Measurements from ENCODE around the gene EPB41. TPM values are rescaled to one million over a fixed set of nuclear protein-coding genes. Genes with fewer than 3 reads are reported as not detected.

The EPB41 gene
- total and polyA plus RNA-seq, 2 of the 4 experiments (the other 2 are of a cell fraction), result 4.6 to 10.0 TPM

GRCh38 chr1:28878796-28879195, 35.6 kb upstream of the EPB41 start (continued):
- no peak for TF ChIP-seq USF2 (IDR thresholded peaks at IDR 0.05; ENCODE audit: low read depth, low read length)
- no peak for TF ChIP-seq FOS (IDR thresholded peaks at IDR 0.05; ENCODE audit: low read depth, low read length)

GRCh38 chr1:28882009-28882628, 32.2 kb upstream of the EPB41 start:
- ATAC-seq (ENCODE audit: low read depth), result peak; percentile 70
- Histone ChIP-seq H3K14ac (replicated peaks; ENCODE audit: low read depth, low read length) (peak overlapping the region; percentile 45), H3K9ac (ENCODE audit: low read depth, low read length) (no peak overlapping the region), H2BK15ac (ENCODE audit: low read depth, low read length) (peak overlapping the region; percentile 46; the same call in 1 of the 3 replicates), H3K4me3 (ENCODE audit: insufficient read depth, low read depth, low read length) (no peak overlapping the region), H2BK120ac (ENCODE audit: low read depth, low read length) (peak overlapping the region; percentile 22), H2AFZ (replicated peaks; ENCODE audit: low read length, poor library complexity) (peak overlapping the region; percentile 92), H3K4ac (ENCODE audit: low read depth, low read length) (peak overlapping the region; percentile 48; the same call in 1 of the 2 replicates), H2AK9ac (replicated peaks; ENCODE audit: low read depth, low read length, poor library complexity) (peak overlapping the region; percentile 74), H3K4me1 (ENCODE audit: control insufficient read depth, insufficient read depth, low read length) (peaks cover 7% of the 10 kb centered on the region), H3K56ac (ENCODE audit: extremely low read depth, insufficient read depth, low read length) (no peak overlapping the region), H3K9me3 (ENCODE audit: control insufficient read depth, insufficient read depth, low read length) (no peaks in the 10 kb centered on the region), H3K23ac (ENCODE audit: low read depth, low read length) (no peak overlapping the region), H4K8ac (ENCODE audit: low read depth in 2 of 2, low read length in 2 of 2) (peak overlapping the region in 1 of 2 experiments; percentile 86; a peak in 2 of 4 replicates), H4K91ac (ENCODE audit: insufficient read depth, low read depth, low read length) (peak overlapping the region; percentile 40; the same call in 1 of the 2 replicates), H3K4me2 (ENCODE audit: low read depth, low read length) (no peak overlapping the region), H4K20me1 (ENCODE audit: insufficient read depth, low read length) (no peaks in the 10 kb centered on the region), H3K27me3 (ENCODE audit: control insufficient read depth, insufficient read depth, low read length) (no peaks in the 10 kb centered on the region), H3K79me1 (ENCODE audit: low read depth in 1 of 2, low read length in 2 of 2) (no peaks in the 10 kb centered on the region), H2AK5ac (ENCODE audit: low read depth, low read length) (peak overlapping the region; percentile 96), H3K36me3 (ENCODE audit: control insufficient read depth, insufficient read depth, low read length) (no peaks in the 10 kb centered on the region), H3K18ac (ENCODE audit: low read depth, low read length) (no peak overlapping the region), H3K9me1 (ENCODE audit: insufficient read depth, low read length) (peaks cover 10% of the 10 kb centered on the region; the same call in 1 of the 2 replicates), H4K5ac (ENCODE audit: low read depth, low read length) (no peak overlapping the region), H2BK5ac (ENCODE audit: low read depth, low read length, poor library complexity, severe bottlenecking) (no peak overlapping the region), H3K27ac (ENCODE audit: insufficient read depth, low read length) (no peak overlapping the region), H2BK20ac (ENCODE audit: low read depth, low read length) (peak overlapping the region; percentile 19; the same call in 1 of the 2 replicates)
- ChIA-PET POLR2A (ENCODE audit: unreplicated experiment) (no interaction called here), CTCF (interaction anchor here (0.6 to 4.7 kb wide), 18 partner anchors 17 to 327 kb away, joined by 3 to 133 read pairs (median 5); partner anchors contain the start of gene SRSF4)
- 7% methylated on average over 6 of the region's 13 CpGs; no CpG with 5 or more reads in 1 of the 2 experiments for WGBS, 2 experiments (ENCODE audit: extremely low coverage in 2 of 2, insufficient read length in 1 of 2)
- no TSS peak for BruUV-seq (replicated peaks)
- peak; percentile 81 for DNase-seq
- in situ Hi-C loops (cut with MboI; ENCODE audit: low sequenced_read_pairs) (loop anchor here (5.0 kb wide), 2 partner anchors 150 to 315 kb away; no protein-coding TSS in a partner anchor), intact Hi-C loops (cut with micrococcal nuclease) (loop anchor here (1.0 to 5.0 kb wide), 5 partner anchors 152 to 321 kb away; partner anchors contain the start of genes SRSF4 and TMEM200B), dilution Hi-C loops (cut with HindIII; ENCODE audit: low sequenced_read_pairs, unreplicated experiment) (no loop called here)
- TF ChIP-seq POLR2A (IDR thresholded peaks at IDR 0.05; ENCODE audit: low read depth, low read length) (peak; percentile 46), SMC3 (IDR thresholded peaks at IDR 0.05; ENCODE audit: low read depth, low read length) (peak; percentile 100), RFX5 (IDR thresholded peaks at IDR 0.05; ENCODE audit: low read depth, low read length) (peak; percentile 24; the same call in 1 of the 2 replicates), MAZ (IDR thresholded peaks at IDR 0.05; ENCODE audit: borderline replicate concordance, low read depth, low read length) (peak; percentile 66; the same call in 1 of the 2 replicates), BHLHE40 (IDR thresholded peaks at IDR 0.05; ENCODE audit: low read depth, low read length) (no peak), MXI1 (IDR thresholded peaks at IDR 0.05; ENCODE audit: borderline replicate concordance, low read depth, low read length) (no peak), MAFK (IDR thresholded peaks at IDR 0.05; ENCODE audit: low read depth, low read length) (no peak), RCOR1 (IDR thresholded peaks at IDR 0.05; ENCODE audit: insufficient replicate concordance, low read length) (peak; percentile 54), CEBPB (IDR thresholded peaks at IDR 0.05; ENCODE audit: low read depth, low read length) (no peak), CHD1 (IDR thresholded peaks at IDR 0.05; ENCODE audit: low read depth, low read length) (peak; percentile 79; the same call in 1 of the 2 replicates), ELK1 (IDR thresholded peaks at IDR 0.05; ENCODE audit: borderline replicate concordance, low read depth, low read length) (no peak), FOS (IDR thresholded peaks at IDR 0.05; ENCODE audit: low read depth, low read length) (no peak), RAD21 (IDR thresholded peaks at IDR 0.05; ENCODE audit: low read length) (peak; percentile 99)

Data from IMR-90 (cell line).